PC-3 (cell line): ENCODE data around the gene RHBDD1. TPM values are rescaled to one million over a fixed set of nuclear protein-coding genes. Genes with fewer than 3 reads are reported as not detected.
A peak's percentile ranks its signal among the peaks of the same experiment; 100 is the strongest.

ENCODE experiments used
- ATAC-seq: fragments of 200-7000 bp; cut with Tn5 transposase; 2 replicates; pipeline ENCODE4 v1.9.1; 2020; ENCODE audit warnings: mild to moderate bottlenecking, moderate library complexity
- BruUV-seq: library from RNA; stranded (reverse); fragments of 400-500 nt; replicated peaks from 2 replicates; lab custom pipeline; 2021; lab: Mats Ljungman, UMichigan
- CTCF ChIA-PET: fragments of 300-600 bp; sonication (Branson Sonifier 250); formaldehyde crosslinking; loops from one replicate; lab custom pipeline; 2022; ENCODE audit warnings: antibody characterized with exemption; lab: Charles Lee
- POLR2A ChIA-PET: fragments of 300-600 bp; sonication (Branson Sonifier 250); formaldehyde crosslinking; loops from one replicate; lab custom pipeline; 2022; ENCODE audit warnings: antibody characterized with exemption; ENCODE audit not compliant: unreplicated experiment; lab: Charles Lee
- DNase-seq: peaks from one replicate; pipeline ENCODE4 v3.0.0-alpha.2; 2015
- H2AFZ ChIP-seq: fragments of 300-600 bp; sonication (generic); 2 replicates; pipeline ENCODE4 v1.6.0; 2016; ENCODE audit warnings: antibody characterized with exemption, low read length
- H3F3A ChIP-seq: fragments of 300-600 bp; sonication (generic); one replicate; pipeline ENCODE4 v1.6.0; 2017; ENCODE audit warnings: antibody characterized with exemption, low read length, control low read depth, mild to moderate bottlenecking; ENCODE audit not compliant: unreplicated experiment
- H3K27ac ChIP-seq: fragments of 300-600 bp; sonication (generic); 2 replicates; pipeline ENCODE4 v1.5.1; 2016; ENCODE audit warnings: mild to moderate bottlenecking, low read length
- H3K27me3 ChIP-seq: fragments of 300-600 bp; sonication (generic); 2 replicates; pipeline ENCODE4 v1.6.1; 2016; ENCODE audit warnings: low read length, mixed read lengths
- H3K36me3 ChIP-seq: fragments of 300-600 bp; sonication (generic); 2 replicates; pipeline ENCODE4 v1.6.1; 2016; ENCODE audit warnings: low read depth, mixed run types, low read length, mixed read lengths
- H3K4me1 ChIP-seq: fragments of 300-600 bp; sonication (generic); 2 replicates; pipeline ENCODE4 v1.5.1; 2016; ENCODE audit warnings: low read length; ENCODE audit not compliant: insufficient read depth
- H3K4me2 ChIP-seq: fragments of 300-600 bp; sonication (generic); 2 replicates; pipeline ENCODE4 v1.6.0; 2016; ENCODE audit warnings: low read length
- H3K4me3 ChIP-seq: fragments of 300-600 bp; sonication (generic); 2 replicates; pipeline ENCODE4 v1.5.1; 2016; ENCODE audit warnings: mild to moderate bottlenecking, low read length, mixed read lengths
- H3K79me2 ChIP-seq: fragments of 300-600 bp; sonication (generic); 2 replicates; pipeline ENCODE4 v1.6.1; 2017; ENCODE audit warnings: low read length, mixed read lengths
- H3K9ac ChIP-seq: fragments of 300-600 bp; sonication (generic); 2 replicates; pipeline ENCODE4 v1.6.0; 2016; ENCODE audit warnings: mild to moderate bottlenecking, low read length
- H3K9me2 ChIP-seq: fragments of 300-600 bp; sonication (generic); replicated peaks from 2 replicates; pipeline ENCODE4 v1.6.1; 2016; ENCODE audit warnings: mixed run types, low read length, mixed read lengths
- H3K9me3 ChIP-seq: fragments of 300-600 bp; sonication (generic); 2 replicates; pipeline ENCODE4 v1.6.1; 2016; ENCODE audit warnings: low read length, mixed read lengths
- H4K20me1 ChIP-seq: fragments of 300-600 bp; sonication (generic); 2 replicates; pipeline ENCODE4 v1.6.1; 2016; ENCODE audit warnings: low read length, mixed read lengths
- CTCF ChIP-seq: fragments of 300-600 bp; sonication (generic); conservative IDR thresholded peaks from 2 replicates; pipeline ENCODE4 v1.5.1; 2017; ENCODE audit warnings: antibody characterized with exemption, low read depth, mild to moderate bottlenecking, low read length
- EZH2 ChIP-seq: fragments of 300-600 bp; sonication (generic); IDR thresholded peaks from one replicate; pipeline ENCODE4 v1.6.1; 2017; ENCODE audit warnings: antibody characterized with exemption, mild to moderate bottlenecking, low read length; ENCODE audit not compliant: unreplicated experiment
- EZH2phosphoT487 ChIP-seq: fragments of 300-600 bp; sonication (generic); IDR thresholded peaks from 2 replicates; pipeline ENCODE4 v1.6.1; 2018; ENCODE audit warnings: mild to moderate bottlenecking, antibody characterized with exemption, low read length, borderline replicate concordance
- intact Hi-C: fragments of 100-400 bp; cut with micrococcal nuclease; formaldehyde crosslinking; loops from 2 replicates; pipeline ENCODE4 v1.9.0; 2023
- total RNA-seq: library from RNA; depleted of rRNA; stranded (reverse); fragments of >200 nt; gene quantifications from 2 replicates; pipeline ENCODE4 v1.2.3, GENCODE V29; 2014

The RHBDD1 gene
- total RNA-seq, 1 experiment from 2014 or later = 9.1 TPM

DNA sequence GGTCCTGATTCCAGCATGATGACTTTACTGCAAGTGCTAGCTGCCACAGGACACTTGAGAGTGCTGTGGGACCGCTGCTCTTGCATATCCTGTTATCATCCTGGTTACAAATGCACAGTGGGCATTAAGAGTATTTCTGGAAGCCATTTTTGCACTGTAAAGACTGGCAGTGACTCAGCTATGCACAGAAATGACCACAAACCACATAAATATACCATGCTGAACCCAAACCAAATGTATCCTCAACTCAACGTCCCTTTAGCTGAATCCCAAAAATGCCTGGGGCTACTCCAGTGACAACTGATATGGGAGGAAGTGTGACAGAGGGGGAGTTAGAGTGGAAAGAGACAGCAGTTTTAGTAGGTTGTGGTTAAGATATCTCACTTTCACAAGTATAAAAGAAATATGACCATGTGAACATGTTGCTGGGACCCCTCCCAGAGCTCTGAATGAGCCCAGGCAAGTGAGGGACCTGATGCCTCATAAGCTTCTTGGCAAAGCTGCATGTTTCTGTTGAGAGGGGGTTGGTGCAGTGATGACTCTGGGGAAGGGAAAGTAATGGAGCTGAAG lies 37.3 kb downstream of the RHBDD1 start:
- no peak overlapping the region for H3K4me3 ChIP-seq
- BruUV-seq = no TSS peak

GRCh38 chr2:226873826-226874225 lies 38.0 kb downstream of the RHBDD1 start:
- POLR2A ChIA-PET = interaction anchor here (0.5 kb wide), 1 partner anchor 447 kb away, joined by 4 read pairs; no protein-coding TSS in a partner anchor
- no TSS peak for BruUV-seq
- CTCF ChIA-PET = no interaction called here
- Histone ChIP-seq H3K4me3 (no peak overlapping the region), H3K27me3 (no peaks in the 10 kb centered on the region), H3F3A (no peaks in the 10 kb centered on the region), H3K36me3 (no peaks in the 10 kb centered on the region), H3K9ac (no peak overlapping the region), H3K79me2 (no peaks in the 10 kb centered on the region), H3K4me2 (0 out of 2 replicates have a peak overlapping the region, but pooled peaks have one; percentile 3), H3K27ac (no peak overlapping the region), H4K20me1 (no peaks in the 10 kb centered on the region), H2AFZ (no peak overlapping the region), H3K9me2 (no peaks in the 10 kb centered on the region), H3K9me3 (no peaks in the 10 kb centered on the region), H3K4me1 (0 out of 2 replicates have a peak, but pooled peaks cover 7% of the 10 kb centered on the region)
- intact Hi-C loops = no loop called here
- TF ChIP-seq EZH2 (no peak), EZH2phosphoT487 (no peak), CTCF (no peak)
- DNase-seq = no peak
- no peak for ATAC-seq

More for the DNA sequence above, 37.3 kb downstream of the RHBDD1 start:
- H3K79me2 ChIP-seq = no peaks in the 10 kb centered on the region
- DNase-seq (peak; percentile 65), ATAC-seq (no peak)
- ChIA-PET CTCF (no interaction called here), POLR2A (interaction anchor here (0.5 kb wide), 1 partner anchor 446 kb away, joined by 4 read pairs; no protein-coding TSS in a partner anchor)
- H2AFZ ChIP-seq = no peak overlapping the region
- no peak overlapping the region for H3K27ac ChIP-seq
- H3K9me3 ChIP-seq = no peaks in the 10 kb centered on the region
- no peaks in the 10 kb centered on the region for H3K27me3 ChIP-seq
- no peaks in the 10 kb centered on the region for H4K20me1 ChIP-seq
- no peaks in the 10 kb centered on the region for H3K36me3 ChIP-seq
- H3K4me1 ChIP-seq = 0 out of 2 replicates have a peak, but pooled peaks cover 7% of the 10 kb centered on the region
- no peak overlapping the region for H3K9ac ChIP-seq
- no peaks in the 10 kb centered on the region for H3K9me2 ChIP-seq
- H3F3A ChIP-seq = no peaks in the 10 kb centered on the region
- peak; percentile 34; the same call in 1 of the 2 replicates for TF ChIP-seq EZH2phosphoT487
- no peak for TF ChIP-seq EZH2
- H3K4me2 ChIP-seq = 0 out of 2 replicates have a peak overlapping the region, but pooled peaks have one; percentile 3
- intact Hi-C loops = no loop called here

GRCh38 chr2:226874749-226875148 lies 38.9 kb downstream of the RHBDD1 start:
- Histone ChIP-seq H4K20me1 (no peaks in the 10 kb centered on the region), H3F3A (no peaks in the 10 kb centered on the region), H3K4me3 (no peak overlapping the region), H3K4me2 (no peak overlapping the region), H3K27me3 (no peaks in the 10 kb centered on the region), H3K4me1 (0 out of 2 replicates have a peak, but pooled peaks cover 7% of the 10 kb centered on the region), H3K9ac (no peak overlapping the region), H3K27ac (no peak overlapping the region), H2AFZ (no peak overlapping the region), H3K36me3 (no peaks in the 10 kb centered on the region), H3K9me3 (no peaks in the 10 kb centered on the region), H3K9me2 (no peaks in the 10 kb centered on the region), H3K79me2 (no peaks in the 10 kb centered on the region)
- ATAC-seq (no peak), DNase-seq (no peak)
- TF ChIP-seq EZH2phosphoT487 (no peak), CTCF (no peak), EZH2 (no peak)
- CTCF ChIA-PET = no interaction called here
- BruUV-seq = no TSS peak
- POLR2A ChIA-PET = no interaction called here
- intact Hi-C loops = no loop called here
